Inferior parietal cortex (tissue), 1 donor: ENCODE results near the gene FLT3.

Source experiments
- DNase-seq: peaks from one replicate; pipeline ENCODE4 v3.0.0-alpha.2; 2016; ENCODE audit errors: extremely low spot score

FLT3 gene

DNA sequence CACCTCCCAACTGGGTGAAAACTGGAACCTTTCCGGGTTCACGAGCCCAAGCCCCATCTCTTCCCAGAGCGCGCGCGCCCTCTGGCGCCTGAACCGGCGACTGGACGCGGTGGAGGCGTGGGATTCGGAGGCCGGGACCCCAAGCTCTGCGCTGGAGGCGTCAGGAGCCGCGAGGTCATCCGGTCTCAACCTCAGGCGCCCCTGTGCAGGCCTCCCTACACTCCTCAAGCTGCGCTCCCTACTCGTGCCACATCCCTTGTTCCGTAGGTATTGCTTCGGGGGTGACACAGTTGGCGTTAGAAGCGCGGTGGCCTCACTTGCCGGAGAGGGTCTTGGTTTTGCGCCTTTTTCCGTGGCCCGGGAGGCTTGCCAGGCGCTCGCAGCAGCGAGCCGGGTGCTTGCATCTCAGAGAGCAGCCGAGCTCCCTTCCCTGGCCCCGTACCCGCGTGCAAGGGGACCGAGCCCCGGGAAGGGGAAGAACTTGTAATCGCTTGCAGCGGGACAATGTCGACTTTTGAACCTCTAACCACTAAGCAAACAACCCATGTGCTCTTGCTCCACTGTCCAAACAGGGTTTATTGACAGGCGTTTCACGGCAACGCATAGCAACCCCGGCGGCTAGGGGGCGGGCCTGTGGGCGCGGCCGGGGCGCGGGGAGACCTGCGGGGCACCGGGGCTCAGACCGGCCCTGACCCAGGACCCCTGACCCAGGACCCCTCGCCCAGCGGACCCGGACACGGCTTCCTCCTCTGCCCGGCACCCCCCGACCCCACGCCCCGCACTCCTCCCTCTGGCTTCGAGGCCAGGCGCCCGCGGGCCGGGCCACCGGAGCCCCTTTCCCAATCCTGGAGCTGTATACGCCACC is 139.8 kb downstream of the FLT3 start:
- DNase-seq: no peak

DNA sequence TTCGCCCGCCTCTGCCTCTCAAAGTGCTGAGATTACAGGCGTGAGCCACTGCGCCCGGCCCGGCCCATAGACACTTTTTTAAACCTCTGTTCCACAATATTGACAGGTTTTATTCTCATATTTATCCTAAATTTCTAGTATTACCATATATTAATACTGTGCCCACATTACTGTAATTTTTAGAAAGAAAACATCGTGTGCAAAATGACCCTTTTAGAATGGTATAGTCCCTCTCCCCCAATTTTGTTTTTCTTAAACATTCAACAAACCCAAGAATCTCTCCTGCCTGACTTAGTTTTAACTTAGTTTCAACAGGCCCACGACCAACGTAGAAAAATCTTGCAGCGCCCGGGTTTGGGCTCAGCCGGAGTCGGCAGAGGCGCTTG is 140.4 kb downstream of the FLT3 start:
- no peak for DNase-seq

DNA sequence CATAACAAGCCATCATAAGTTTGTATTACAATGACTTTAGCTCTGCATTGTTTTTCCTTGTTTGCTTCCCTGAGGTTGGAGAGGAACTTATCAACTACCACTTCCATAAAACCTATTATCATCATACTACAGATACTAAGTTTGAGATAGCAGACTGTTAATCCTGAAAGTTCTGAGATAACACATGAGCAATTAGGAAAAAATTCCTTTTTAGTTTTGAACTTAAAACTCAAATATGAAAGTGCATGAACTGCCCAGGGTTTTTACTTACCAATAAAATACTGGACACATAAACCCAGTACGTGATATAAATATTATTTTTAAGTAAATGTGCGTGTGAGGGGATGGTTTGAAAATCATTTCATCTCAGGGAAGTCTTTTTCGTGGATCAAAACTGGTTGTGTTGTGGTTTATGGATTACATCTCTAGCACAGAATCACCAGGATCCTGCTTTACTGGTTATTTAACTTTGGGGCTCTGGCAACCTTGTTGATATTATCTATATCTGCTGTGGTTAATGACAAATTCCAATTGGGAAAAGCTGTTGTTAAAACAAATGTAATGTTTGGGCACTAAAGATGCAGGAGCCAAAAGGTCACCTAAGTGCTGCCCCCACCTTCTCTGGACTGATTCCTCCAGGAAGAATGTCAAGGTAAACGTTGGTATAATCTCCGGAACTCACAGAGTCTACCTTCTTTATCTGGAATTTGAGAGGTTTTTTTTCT is 143.6 kb downstream of the FLT3 start:
- DNase-seq: no peak

DNA sequence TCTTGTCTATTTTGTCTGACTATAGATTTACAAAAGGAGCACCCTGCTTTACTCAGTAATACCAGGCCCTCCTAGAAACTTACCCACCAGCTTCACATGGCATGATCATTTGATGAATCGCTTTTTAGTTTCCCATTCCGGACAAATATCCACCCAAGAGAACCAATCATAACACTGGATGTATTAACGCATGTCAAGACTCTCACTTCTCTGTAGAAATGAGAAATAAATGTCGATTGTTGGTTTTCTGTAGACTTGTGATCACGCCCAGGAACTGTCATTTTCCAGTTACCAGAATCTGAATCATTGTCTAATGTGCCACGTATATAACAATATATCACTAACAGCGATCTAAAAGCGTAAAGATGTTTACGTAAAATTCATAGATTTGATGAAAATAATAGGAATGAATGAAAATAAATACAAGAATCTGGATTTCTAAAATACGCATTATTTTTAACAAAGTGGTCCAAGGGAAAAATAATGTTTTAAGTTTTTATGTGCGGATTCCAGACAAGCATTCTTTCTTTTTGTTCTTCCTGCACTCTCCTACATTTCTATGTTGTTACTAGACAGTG is 145.3 kb downstream of the FLT3 start:
- DNase-seq: no peak

- DNase-seq: no peak
Observed at GRCh38 chr13:27954406-27954851, 145.9 kb downstream of the FLT3 start.

- peak; percentile 11 for DNase-seq
Observed at GRCh38 chr13:27953676-27954405, 146.5 kb downstream of the FLT3 start.
